GM10248 (cell line): ENCODE results near the gene CCDC85A.

Experiments
- CTCF ChIA-PET: fragments of 300-600 bp; sonication (Branson Sonifier 250); formaldehyde crosslinking; extraction: SDS; loops from one replicate; lab custom pipeline; 2021; ENCODE audit warnings: antibody characterized with exemption; lab: Yijun Ruan, JAX
- POLR2A ChIA-PET: fragments of 350-650 bp; sonication (Branson Sonifier 250); formaldehyde crosslinking; extraction: SDS; loops from one replicate; lab custom pipeline; 2020; ENCODE audit warnings: antibody characterized with exemption; lab: Yijun Ruan, JAX
- DNase-seq: peaks from one replicate; pipeline ENCODE4 v3.0.0; 2012; ENCODE audit errors: extremely low spot score
- TF ChIP-seq, protein P1 (sequence below): IDR thresholded peaks from 2 replicates; pipeline ENCODE4 v1.5.1; 2012; ENCODE audit warnings: mild to moderate bottlenecking, low read depth; ENCODE audit errors: extremely low read depth, missing control alignments, control extremely low read depth

CCDC85A gene

DNA sequence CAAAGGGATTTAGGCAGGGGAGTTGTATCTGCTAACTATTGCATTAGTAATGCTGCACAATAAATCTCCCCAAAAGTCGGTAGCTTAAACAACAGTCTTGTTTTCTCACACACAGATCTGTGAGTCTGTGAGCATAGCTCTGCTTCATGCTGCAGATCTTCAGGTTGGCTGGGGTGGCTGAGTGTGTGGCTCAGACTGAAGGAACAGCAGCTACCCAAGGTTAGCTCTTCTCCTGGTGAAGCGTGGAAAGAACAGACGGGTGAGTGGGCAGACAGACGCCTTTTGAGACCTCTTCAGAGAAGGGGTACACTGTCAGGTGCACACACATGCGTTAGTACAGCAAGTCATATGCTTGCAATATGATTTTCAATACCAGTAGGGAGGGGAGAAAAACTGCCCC lies 3.9 kb upstream of the CCDC85A start:
- ChIA-PET POLR2A (no interaction called here), CTCF (interaction anchor here (1.1 to 2.5 kb wide), 3 partner anchors 9 to 1318 kb away, joined by 3 to 11 read pairs (median 4); no protein-coding TSS in a partner anchor)
- TF ChIP-seq, protein P1, sequence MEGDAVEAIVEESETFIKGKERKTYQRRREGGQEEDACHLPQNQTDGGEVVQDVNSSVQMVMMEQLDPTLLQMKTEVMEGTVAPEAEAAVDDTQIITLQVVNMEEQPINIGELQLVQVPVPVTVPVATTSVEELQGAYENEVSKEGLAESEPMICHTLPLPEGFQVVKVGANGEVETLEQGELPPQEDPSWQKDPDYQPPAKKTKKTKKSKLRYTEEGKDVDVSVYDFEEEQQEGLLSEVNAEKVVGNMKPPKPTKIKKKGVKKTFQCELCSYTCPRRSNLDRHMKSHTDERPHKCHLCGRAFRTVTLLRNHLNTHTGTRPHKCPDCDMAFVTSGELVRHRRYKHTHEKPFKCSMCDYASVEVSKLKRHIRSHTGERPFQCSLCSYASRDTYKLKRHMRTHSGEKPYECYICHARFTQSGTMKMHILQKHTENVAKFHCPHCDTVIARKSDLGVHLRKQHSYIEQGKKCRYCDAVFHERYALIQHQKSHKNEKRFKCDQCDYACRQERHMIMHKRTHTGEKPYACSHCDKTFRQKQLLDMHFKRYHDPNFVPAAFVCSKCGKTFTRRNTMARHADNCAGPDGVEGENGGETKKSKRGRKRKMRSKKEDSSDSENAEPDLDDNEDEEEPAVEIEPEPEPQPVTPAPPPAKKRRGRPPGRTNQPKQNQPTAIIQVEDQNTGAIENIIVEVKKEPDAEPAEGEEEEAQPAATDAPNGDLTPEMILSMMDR: no peak
- DNase-seq: no peak

- ChIA-PET CTCF (interaction anchor here (1.0 to 2.9 kb wide), 7 partner anchors 9 to 1333 kb away, joined by 3 to 30 read pairs (median 7); no protein-coding TSS in a partner anchor), POLR2A (no interaction called here)
- TF ChIP-seq, protein P1: no peak
- no peak for DNase-seq
Measured at GRCh38 chr2:56182420-56182819, 1.4 kb upstream of the CCDC85A start.

GRCh38 chr2:56184500-56185011 lies 766 bp downstream of the CCDC85A start:
- CTCF ChIA-PET: interaction anchor here (0.7 to 2.9 kb wide), 17 partner anchors 10 to 1334 kb away, joined by 3 to 30 read pairs (median 9); no protein-coding TSS in a partner anchor
- DNase-seq: no peak
- POLR2A ChIA-PET: no interaction called here

GRCh38 chr2:56185101-56185581 lies 1.4 kb downstream of the CCDC85A start:
- TF ChIP-seq, protein P1: no peak
- DNase-seq: no peak
- ChIA-PET POLR2A (no interaction called here), CTCF (interaction anchor here (0.7 to 2.9 kb wide), 8 partner anchors 9 to 1333 kb away, joined by 3 to 30 read pairs (median 18); no protein-coding TSS in a partner anchor)

More at GRCh38 chr2:56184500-56185011, 766 bp downstream of the CCDC85A start:
- TF ChIP-seq, protein P1: no peak

DNA sequence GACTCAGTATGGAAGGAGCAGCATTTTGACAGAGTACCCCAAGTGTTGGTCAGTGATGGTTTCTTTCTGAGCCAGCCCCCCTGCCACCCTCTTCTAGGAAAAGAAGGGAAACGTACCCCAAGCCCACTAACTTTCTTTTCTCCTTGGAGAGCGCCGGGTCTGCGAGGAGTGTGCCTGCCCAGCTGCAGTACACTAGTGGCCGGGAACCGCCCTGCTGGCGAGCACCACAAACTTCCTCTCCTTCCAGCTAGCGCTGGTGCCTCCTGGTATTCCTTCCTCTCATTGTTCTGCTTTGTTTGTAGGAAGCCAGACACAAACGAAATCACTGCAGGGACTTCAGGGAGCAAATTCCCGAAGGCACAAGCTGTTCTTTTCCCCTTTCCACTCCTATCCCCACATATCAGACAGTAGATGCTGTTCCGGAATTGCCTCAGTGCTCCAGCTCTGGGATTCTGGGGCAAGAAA lies 1.8 kb downstream of the CCDC85A start:
- ChIA-PET CTCF (interaction anchor here (1.1 to 2.0 kb wide), 4 partner anchors 8 to 1312 kb away, joined by 3 to 6 read pairs (median 4); no protein-coding TSS in a partner anchor), POLR2A (no interaction called here)
- TF ChIP-seq, protein P1: no peak
- DNase-seq: no peak

- ChIA-PET POLR2A (no interaction called here), CTCF (interaction anchor here (1.3 to 2.7 kb wide), 2 partner anchors 8 to 10 kb away, joined by 5 to 10 read pairs; partner anchors contain the start of gene CCDC85A)
- DNase-seq: no peak
- TF ChIP-seq, protein P1: peak; percentile 27
Measured at GRCh38 chr2:56191617-56192016, 7.8 kb downstream of the CCDC85A start.
